ENCODE results near the gene SENP3.

SENP3 gene

DNA sequence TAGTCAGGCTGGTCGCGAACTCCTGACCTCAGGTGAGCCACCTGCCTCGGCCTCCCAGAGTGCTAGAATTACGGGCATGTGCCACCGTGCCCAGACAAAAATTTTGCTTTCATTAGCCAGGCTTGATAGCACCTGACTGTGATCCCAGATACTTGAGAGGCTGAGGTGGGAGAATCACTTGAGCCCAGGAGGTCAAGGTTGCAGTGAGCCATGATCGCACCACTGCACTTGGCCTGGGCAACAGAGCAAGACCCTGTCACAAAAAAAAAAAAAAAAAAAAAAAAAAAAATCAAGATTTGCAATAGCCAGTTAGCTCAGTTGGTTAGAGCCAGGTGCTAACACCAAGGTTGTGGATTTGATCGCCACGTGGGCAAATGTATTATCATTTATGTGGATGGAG lies 59.1 kb downstream of the SENP3 start:
- no peak for TF ChIP-seq RAD21 (IDR thresholded peaks at IDR 0.05; ENCODE audit: low read depth)
- TF ChIP-seq, protein P1, sequence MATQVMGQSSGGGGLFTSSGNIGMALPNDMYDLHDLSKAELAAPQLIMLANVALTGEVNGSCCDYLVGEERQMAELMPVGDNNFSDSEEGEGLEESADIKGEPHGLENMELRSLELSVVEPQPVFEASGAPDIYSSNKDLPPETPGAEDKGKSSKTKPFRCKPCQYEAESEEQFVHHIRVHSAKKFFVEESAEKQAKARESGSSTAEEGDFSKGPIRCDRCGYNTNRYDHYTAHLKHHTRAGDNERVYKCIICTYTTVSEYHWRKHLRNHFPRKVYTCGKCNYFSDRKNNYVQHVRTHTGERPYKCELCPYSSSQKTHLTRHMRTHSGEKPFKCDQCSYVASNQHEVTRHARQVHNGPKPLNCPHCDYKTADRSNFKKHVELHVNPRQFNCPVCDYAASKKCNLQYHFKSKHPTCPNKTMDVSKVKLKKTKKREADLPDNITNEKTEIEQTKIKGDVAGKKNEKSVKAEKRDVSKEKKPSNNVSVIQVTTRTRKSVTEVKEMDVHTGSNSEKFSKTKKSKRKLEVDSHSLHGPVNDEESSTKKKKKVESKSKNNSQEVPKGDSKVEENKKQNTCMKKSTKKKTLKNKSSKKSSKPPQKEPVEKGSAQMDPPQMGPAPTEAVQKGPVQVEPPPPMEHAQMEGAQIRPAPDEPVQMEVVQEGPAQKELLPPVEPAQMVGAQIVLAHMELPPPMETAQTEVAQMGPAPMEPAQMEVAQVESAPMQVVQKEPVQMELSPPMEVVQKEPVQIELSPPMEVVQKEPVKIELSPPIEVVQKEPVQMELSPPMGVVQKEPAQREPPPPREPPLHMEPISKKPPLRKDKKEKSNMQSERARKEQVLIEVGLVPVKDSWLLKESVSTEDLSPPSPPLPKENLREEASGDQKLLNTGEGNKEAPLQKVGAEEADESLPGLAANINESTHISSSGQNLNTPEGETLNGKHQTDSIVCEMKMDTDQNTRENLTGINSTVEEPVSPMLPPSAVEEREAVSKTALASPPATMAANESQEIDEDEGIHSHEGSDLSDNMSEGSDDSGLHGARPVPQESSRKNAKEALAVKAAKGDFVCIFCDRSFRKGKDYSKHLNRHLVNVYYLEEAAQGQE (IDR thresholded peaks at IDR 0.05; ENCODE audit: low read depth), result no peak
- no peak for TF ChIP-seq FOXM1 (IDR thresholded peaks at IDR 0.05; ENCODE audit: borderline replicate concordance, low read depth)
- TF ChIP-seq ZBTB7A (IDR thresholded peaks at IDR 0.05; ENCODE audit: low read depth), result no peak
- no peak for TF ChIP-seq TAF1 (IDR thresholded peaks at IDR 0.05; ENCODE audit: low read depth)
- no peak for TF ChIP-seq CREB1 (IDR thresholded peaks at IDR 0.05; ENCODE audit: low read depth)
- TF ChIP-seq NFIC (IDR thresholded peaks at IDR 0.05), result no peak
- TF ChIP-seq CEBPB (IDR thresholded peaks at IDR 0.05), result no peak
- TF ChIP-seq, protein P2, sequence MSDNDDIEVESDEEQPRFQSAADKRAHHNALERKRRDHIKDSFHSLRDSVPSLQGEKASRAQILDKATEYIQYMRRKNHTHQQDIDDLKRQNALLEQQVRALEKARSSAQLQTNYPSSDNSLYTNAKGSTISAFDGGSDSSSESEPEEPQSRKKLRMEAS (IDR thresholded peaks at IDR 0.05), result no peak
- TF ChIP-seq TEAD4 (IDR thresholded peaks at IDR 0.05), result no peak
- TF ChIP-seq, protein P3, sequence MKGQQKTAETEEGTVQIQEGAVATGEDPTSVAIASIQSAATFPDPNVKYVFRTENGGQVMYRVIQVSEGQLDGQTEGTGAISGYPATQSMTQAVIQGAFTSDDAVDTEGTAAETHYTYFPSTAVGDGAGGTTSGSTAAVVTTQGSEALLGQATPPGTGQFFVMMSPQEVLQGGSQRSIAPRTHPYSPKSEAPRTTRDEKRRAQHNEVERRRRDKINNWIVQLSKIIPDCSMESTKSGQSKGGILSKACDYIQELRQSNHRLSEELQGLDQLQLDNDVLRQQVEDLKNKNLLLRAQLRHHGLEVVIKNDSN (IDR thresholded peaks at IDR 0.05), result no peak
- no peak for TF ChIP-seq YY1 (IDR thresholded peaks at IDR 0.05; ENCODE audit: low read depth)
- no peak for TF ChIP-seq EP300 (IDR thresholded peaks at IDR 0.05; ENCODE audit: borderline replicate concordance)
- TF ChIP-seq EGR1 (IDR thresholded peaks at IDR 0.05), result no peak
- TF ChIP-seq TCF12 (IDR thresholded peaks at IDR 0.05; ENCODE audit: low read depth), result no peak

Data from Ishikawa (cell line).